ENCODE results near the gene CCNQ. TPM values are rescaled to one million over a fixed set of nuclear protein-coding genes. Genes with fewer than 3 reads are reported as not detected.

The CCNQ gene
- total RNA-seq, 1 donor from 2014 or later, result 53.4 TPM

DNA sequence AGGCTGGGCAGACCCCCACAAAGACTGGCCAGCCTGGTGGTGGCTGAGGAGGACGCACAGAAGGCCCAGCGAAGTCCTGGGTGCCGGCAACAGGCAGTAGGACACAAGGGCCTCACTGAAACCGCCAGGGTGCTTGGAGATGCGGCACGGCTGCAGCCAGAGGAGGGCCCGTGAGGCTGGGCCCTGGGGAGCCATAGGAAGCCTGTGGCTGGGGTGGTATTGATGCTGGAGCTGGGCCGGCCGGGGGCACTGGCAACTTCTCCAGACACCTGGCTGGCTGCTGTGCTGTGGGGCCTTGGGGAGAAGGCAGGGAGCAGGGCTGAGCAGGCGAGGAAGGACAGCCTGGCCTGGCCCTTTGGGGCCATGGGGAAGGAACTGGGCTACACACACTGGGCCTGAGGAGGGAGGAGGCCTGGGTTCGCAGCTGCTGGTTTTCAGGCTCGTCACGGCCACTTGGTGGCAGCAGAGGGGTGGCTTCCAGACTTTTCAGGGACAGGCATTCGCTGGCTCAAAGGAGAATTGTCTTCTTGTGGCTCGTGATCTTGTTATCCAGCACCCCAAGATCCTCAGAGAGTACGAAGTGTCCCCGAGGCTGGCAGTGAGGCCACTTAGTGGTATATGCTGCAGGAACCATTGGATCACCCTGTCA, 44.3 kb downstream of the CCNQ start:
- DNase-seq (ENCODE audit: low read depth) (peak; percentile 22), FAIRE-seq (no peak)
- H3K27me3 ChIP-seq (ENCODE audit: control insufficient read depth, insufficient read depth, low read length), result no peaks in the 10 kb centered on the region

DNA sequence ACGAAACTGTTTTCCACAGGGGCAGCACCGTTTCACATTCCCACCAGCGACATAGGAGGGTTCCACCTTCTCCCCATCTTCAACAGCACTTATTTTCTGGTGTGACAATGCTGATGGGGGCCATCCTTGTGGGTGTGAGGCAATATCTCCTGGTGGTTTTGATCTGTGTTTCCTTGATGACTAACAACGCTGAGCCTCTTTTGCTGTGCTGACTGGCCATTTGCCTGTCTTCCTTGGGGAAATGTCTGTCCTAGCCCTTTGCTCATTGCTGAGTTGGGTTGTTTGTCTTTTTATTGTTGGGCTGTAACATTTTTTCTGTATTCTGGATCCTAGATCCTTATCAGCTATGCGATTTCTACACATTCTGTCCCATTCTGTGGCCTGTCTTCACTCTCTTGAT, 47.8 kb downstream of the CCNQ start:
- no peak for FAIRE-seq
- H3K27me3 ChIP-seq (ENCODE audit: control insufficient read depth, insufficient read depth, low read length), result no peaks in the 10 kb centered on the region
- DNase-seq (ENCODE audit: low read depth), result peak; percentile 36

More for the DNA sequence above, 44.3 kb downstream of the CCNQ start:
- TF ChIP-seq, protein P1, sequence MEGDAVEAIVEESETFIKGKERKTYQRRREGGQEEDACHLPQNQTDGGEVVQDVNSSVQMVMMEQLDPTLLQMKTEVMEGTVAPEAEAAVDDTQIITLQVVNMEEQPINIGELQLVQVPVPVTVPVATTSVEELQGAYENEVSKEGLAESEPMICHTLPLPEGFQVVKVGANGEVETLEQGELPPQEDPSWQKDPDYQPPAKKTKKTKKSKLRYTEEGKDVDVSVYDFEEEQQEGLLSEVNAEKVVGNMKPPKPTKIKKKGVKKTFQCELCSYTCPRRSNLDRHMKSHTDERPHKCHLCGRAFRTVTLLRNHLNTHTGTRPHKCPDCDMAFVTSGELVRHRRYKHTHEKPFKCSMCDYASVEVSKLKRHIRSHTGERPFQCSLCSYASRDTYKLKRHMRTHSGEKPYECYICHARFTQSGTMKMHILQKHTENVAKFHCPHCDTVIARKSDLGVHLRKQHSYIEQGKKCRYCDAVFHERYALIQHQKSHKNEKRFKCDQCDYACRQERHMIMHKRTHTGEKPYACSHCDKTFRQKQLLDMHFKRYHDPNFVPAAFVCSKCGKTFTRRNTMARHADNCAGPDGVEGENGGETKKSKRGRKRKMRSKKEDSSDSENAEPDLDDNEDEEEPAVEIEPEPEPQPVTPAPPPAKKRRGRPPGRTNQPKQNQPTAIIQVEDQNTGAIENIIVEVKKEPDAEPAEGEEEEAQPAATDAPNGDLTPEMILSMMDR (IDR thresholded peaks at IDR 0.05; ENCODE audit: insufficient read depth, low read length, severe bottlenecking), result peak; percentile 77
- no peaks in the 10 kb centered on the region for H3K36me3 ChIP-seq (ENCODE audit: control insufficient read depth, insufficient read depth, low read length)
- no peak overlapping the region for H3K4me3 ChIP-seq (ENCODE audit: low read depth, low read length)

DNA sequence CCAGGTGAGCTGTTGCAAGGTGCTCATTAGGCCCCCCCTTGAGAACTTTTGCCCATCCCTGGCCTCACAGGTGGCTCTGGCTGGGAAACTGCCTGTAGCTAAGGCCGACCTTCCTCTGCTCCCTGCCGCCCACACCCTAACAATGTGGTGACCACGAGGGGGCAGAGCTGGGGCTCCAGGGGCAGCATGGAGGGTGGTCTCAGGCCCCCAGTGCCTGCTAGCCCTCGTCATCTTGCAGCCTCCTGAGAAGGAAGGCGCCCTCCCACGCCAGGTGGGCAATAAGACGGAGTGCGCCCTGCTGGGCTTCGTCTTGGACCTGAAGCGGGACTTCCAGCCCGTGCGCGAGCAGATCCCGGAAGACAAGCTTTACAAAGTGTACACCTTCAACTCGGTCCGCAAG, 49.1 kb downstream of the CCNQ start:
- FAIRE-seq (no peak), DNase-seq (ENCODE audit: low read depth) (no peak)
- H3K27me3 ChIP-seq (ENCODE audit: control insufficient read depth, insufficient read depth, low read length), result no peaks in the 10 kb centered on the region
- TF ChIP-seq, protein P1 (IDR thresholded peaks at IDR 0.05; ENCODE audit: insufficient read depth, low read length, severe bottlenecking), result no peak
- no peaks in the 10 kb centered on the region for H3K36me3 ChIP-seq (ENCODE audit: control insufficient read depth, insufficient read depth, low read length)
- no peak overlapping the region for H3K4me3 ChIP-seq (ENCODE audit: low read depth, low read length)

More for the DNA sequence above, 47.8 kb downstream of the CCNQ start:
- TF ChIP-seq, protein P1 (IDR thresholded peaks at IDR 0.05; ENCODE audit: insufficient read depth, low read length, severe bottlenecking), result no peak
- Histone ChIP-seq H3K4me3 (ENCODE audit: low read depth, low read length) (no peak overlapping the region), H3K36me3 (ENCODE audit: control insufficient read depth, insufficient read depth, low read length) (no peaks in the 10 kb centered on the region)

DNA sequence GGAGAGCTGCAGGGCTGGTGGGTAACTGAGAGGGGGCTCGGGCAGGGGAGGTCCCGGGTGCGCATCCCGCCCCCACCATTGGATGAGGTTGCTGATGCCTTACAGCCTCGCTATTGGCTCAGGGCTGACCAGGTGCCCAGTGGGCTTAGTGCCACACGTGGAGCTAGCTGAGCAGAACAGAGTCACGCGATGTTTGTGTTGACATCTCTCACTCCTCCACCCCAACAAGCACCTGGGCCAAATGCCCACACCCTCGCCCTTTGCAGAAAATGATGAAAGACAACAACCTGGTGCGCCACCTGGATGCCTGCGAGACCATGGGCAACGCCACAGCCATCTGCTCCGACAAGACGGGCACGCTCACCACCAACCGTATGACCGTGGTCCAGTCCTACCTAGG, 49.7 kb downstream of the CCNQ start:
- TF ChIP-seq, protein P1 (IDR thresholded peaks at IDR 0.05; ENCODE audit: insufficient read depth, low read length, severe bottlenecking), result no peak
- H3K27me3 ChIP-seq (ENCODE audit: control insufficient read depth, insufficient read depth, low read length), result no peaks in the 10 kb centered on the region
- FAIRE-seq, result no peak
- no peaks in the 10 kb centered on the region for H3K36me3 ChIP-seq (ENCODE audit: control insufficient read depth, insufficient read depth, low read length)
- DNase-seq (ENCODE audit: low read depth), result no peak
- H3K4me3 ChIP-seq (ENCODE audit: low read depth, low read length), result no peak overlapping the region

DNA sequence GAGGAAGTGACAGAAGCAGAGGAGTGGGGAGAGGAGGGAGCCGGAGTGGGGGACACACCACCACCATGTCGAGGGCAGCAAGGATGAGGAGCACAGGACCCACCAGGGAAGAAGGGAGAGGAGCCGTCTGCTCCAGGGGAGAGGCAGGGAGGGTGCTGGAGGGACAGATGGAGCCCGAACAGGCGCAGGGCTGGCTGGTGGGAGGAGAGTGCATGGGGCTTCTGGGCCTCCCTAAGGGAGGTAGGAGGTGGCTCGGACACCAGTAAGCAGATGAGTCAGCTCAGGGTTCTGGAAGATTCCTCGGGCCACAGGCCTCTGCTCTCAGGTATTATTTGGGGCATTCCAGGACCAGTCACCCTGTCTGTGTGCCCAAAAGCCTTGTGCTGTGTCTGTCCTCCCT, 51.7 kb downstream of the CCNQ start:
- FAIRE-seq (no peak), DNase-seq (ENCODE audit: low read depth) (no peak)
- Histone ChIP-seq H3K4me3 (ENCODE audit: low read depth, low read length) (no peak overlapping the region), H3K27me3 (ENCODE audit: control insufficient read depth, insufficient read depth, low read length) (no peaks in the 10 kb centered on the region), H3K36me3 (ENCODE audit: control insufficient read depth, insufficient read depth, low read length) (no peaks in the 10 kb centered on the region)
- TF ChIP-seq, protein P1 (IDR thresholded peaks at IDR 0.05; ENCODE audit: insufficient read depth, low read length, severe bottlenecking), result no peak

DNA sequence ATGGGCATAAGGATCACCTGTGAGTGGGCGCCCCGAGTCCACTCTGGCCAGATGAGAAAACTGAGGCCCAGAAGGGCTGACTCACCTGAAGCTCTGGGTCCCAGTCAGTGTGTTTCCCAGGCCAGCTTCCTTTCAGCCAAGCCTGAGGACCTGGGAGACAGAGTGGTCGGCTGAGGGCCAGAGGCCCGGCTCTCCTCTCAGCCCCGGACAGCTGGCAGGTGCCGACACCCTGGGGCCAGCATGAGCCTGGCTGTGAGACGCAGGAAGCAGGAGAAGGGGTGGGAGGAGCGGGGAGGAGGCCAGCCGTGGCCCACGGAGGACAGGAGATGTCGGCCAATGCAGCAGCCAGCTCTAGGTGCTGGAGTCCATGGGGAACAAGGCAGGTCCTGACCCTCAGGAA, 52.6 kb downstream of the CCNQ start:
- no peak for DNase-seq (ENCODE audit: low read depth)
- Histone ChIP-seq H3K36me3 (ENCODE audit: control insufficient read depth, insufficient read depth, low read length) (no peaks in the 10 kb centered on the region), H3K27me3 (ENCODE audit: control insufficient read depth, insufficient read depth, low read length) (no peaks in the 10 kb centered on the region), H3K4me3 (ENCODE audit: low read depth, low read length) (no peak overlapping the region)
- no peak for FAIRE-seq
- TF ChIP-seq, protein P1 (IDR thresholded peaks at IDR 0.05; ENCODE audit: insufficient read depth, low read length, severe bottlenecking), result no peak

Data from bronchial epithelial cell (primary cell).